Kidney epithelial cell (primary cell): ENCODE measurements around the gene JAK1. TPM values are rescaled to one million over a fixed set of nuclear protein-coding genes. Genes with fewer than 3 reads are reported as not detected.

Experiments used
- DNase-seq: peaks from one replicate; pipeline ENCODE4 v3.0.0-alpha.2; 2010; ENCODE audit warnings: low read depth
- H3K27me3 ChIP-seq: 2 replicates; pipeline ENCODE4 v1.6.0; 2011; ENCODE audit warnings: low read length; ENCODE audit not compliant: control insufficient read depth, insufficient read depth
- H3K36me3 ChIP-seq: 2 replicates; pipeline ENCODE4 v1.5.1; 2011; ENCODE audit warnings: low read length; ENCODE audit not compliant: control insufficient read depth, insufficient read depth
- H3K4me3 ChIP-seq: 2 replicates; pipeline ENCODE4 v1.5.1; 2011; ENCODE audit warnings: low read depth, mild to moderate bottlenecking, control low read depth, low read length
- CTCF ChIP-seq: IDR thresholded peaks from 2 replicates; pipeline ENCODE4 v1.5.1; 2011; ENCODE audit warnings: mild to moderate bottlenecking, moderate library complexity, low read length, control low read depth, inconsistent platforms; ENCODE audit not compliant: insufficient read depth, poor library complexity, severe bottlenecking
- total RNA-seq: library from RNA; depleted of rRNA; stranded (reverse); fragments of >200 nt; gene quantifications from 2 replicates; pipeline ENCODE4 v1.2.3, GENCODE V29; 2015

JAK1 gene
- total RNA-seq = 138 and 156 TPM in 2 replicates

GRCh38 chr1:64966158-64966971 lies at the start of gene JAK1:
TSS of gene JAK1 (minus strand) at chr1:64966549. CDS start at chr1:64886264, 80,285 bp downstream.
- TF ChIP-seq CTCF = no peak
- Histone ChIP-seq H3K36me3 (no peaks in the 10 kb centered on the region), H3K27me3 (no peaks in the 10 kb centered on the region), H3K4me3 (peak within 1 kb of the TSS; percentile 59)
- DNase-seq = no peak

GRCh38 chr1:65014321-65014720 lies 48.0 kb upstream of the JAK1 start:
- DNase-seq = no peak
- no peaks in the 10 kb centered on the region for H3K36me3 ChIP-seq
- H3K27me3 ChIP-seq = no peaks in the 10 kb centered on the region
- no peak for TF ChIP-seq CTCF
- no peak overlapping the region for H3K4me3 ChIP-seq

- Histone ChIP-seq H3K4me3 (no peak overlapping the region), H3K27me3 (no peaks in the 10 kb centered on the region), H3K36me3 (no peaks in the 10 kb centered on the region)
- no peak for TF ChIP-seq CTCF
- no peak for DNase-seq
Observed at GRCh38 chr1:65011983-65012382, 45.6 kb upstream of the JAK1 start.

- no peak for DNase-seq
- no peak for TF ChIP-seq CTCF
- no peak overlapping the region for H3K4me3 ChIP-seq
- no peaks in the 10 kb centered on the region for H3K36me3 ChIP-seq
- H3K27me3 ChIP-seq = no peaks in the 10 kb centered on the region
Observed at GRCh38 chr1:65009724-65010420, 43.5 kb upstream of the JAK1 start.

GRCh38 chr1:65009176-65009575 lies 42.8 kb upstream of the JAK1 start:
- Histone ChIP-seq H3K36me3 (no peaks in the 10 kb centered on the region), H3K4me3 (no peak overlapping the region), H3K27me3 (no peaks in the 10 kb centered on the region)
- TF ChIP-seq CTCF = no peak
- DNase-seq = no peak
